K562 (cell line): ENCODE results near the gene XIRP1. TPM values are rescaled to one million over a fixed set of nuclear protein-coding genes. Genes with fewer than 3 reads are reported as not detected.

ENCODE experiments used
- ATAC-seq: fragments of 200-7000 bp; cut with Tn5 transposase; 3 replicates; pipeline ENCODE4 v1.9.1; 2020; ENCODE audit warnings: moderate library complexity
- BruUV-seq: library from RNA; stranded (reverse); fragments of 400-500 nt; replicated peaks from 2 replicates; lab custom pipeline; 2021; lab: Mats Ljungman, UMichigan
- CTCF ChIA-PET: fragments of 300-600 bp; formaldehyde crosslinking; extraction: SDS; loops from one replicate; lab custom pipeline; 2021; ENCODE audit warnings: low intra/inter-chr PET ratio; lab: Yijun Ruan, JAX
- POLR2A ChIA-PET: fragments of 300-600, 350-650 bp; sonication (Branson Sonifier 250); formaldehyde crosslinking; extraction: SDS; loops from one replicate; lab custom pipeline; 2021; ENCODE audit warnings: antibody characterized with exemption, inconsistent platforms; lab: Yijun Ruan, JAX
- DNase-seq, 4 experiments: peaks; one replicate each; pipeline versions ENCODE4 v3.0.0 to v3.0.0-alpha.2; 2011 to 2018; ENCODE audit warnings: low spot score in 3 of 4, mixed read lengths in 3 of 4; ENCODE audit errors: extremely low read depth in 1 of 4
- FAIRE-seq: peaks from 2 replicates; lab custom pipeline; 2011; peaks lifted over from hg19 to GRCh38; lab: Jason Lieb, UNC
- H2AFZ ChIP-seq: 2 replicates; pipeline ENCODE4 v1.6.0; 2011; ENCODE audit warnings: low read depth, low read length, control low read depth, inconsistent platforms
- H3K27ac ChIP-seq: fragments of 200-600 bp; 3 replicates; pipeline ENCODE4 v1.8.0; 2011; ENCODE audit warnings: low read depth, mild to moderate bottlenecking, control low read depth, inconsistent platforms, low read length, moderate library complexity, mixed read lengths; ENCODE audit errors: extremely low read depth
- H3K27me3 ChIP-seq, 2 experiments: fragments of 300-600 bp in 1 of 2; 2 replicates in 1 of 2; 3 replicates in 1 of 2; pipeline versions ENCODE4 v1.6.0 to v1.8.0; 2011; ENCODE audit warnings: inconsistent platforms in 2 of 2, low read length in 2 of 2, mild to moderate bottlenecking in 1 of 2, mixed read lengths in 1 of 2, moderate library complexity in 1 of 2; ENCODE audit not compliant: control insufficient read depth in 2 of 2, insufficient read depth in 2 of 2
- H3K36me3 ChIP-seq: fragments of 300-600 bp; 3 replicates; pipeline ENCODE4 v1.8.0; 2011; ENCODE audit warnings: mild to moderate bottlenecking, low read length, inconsistent platforms; ENCODE audit not compliant: control insufficient read depth, insufficient read depth
- H3K4me1 ChIP-seq, 2 experiments: fragments of 200-600 bp in 1 of 2; replicated peaks in 1 of 2; 2 replicates in 1 of 2; 3 replicates in 1 of 2; pipeline versions ENCODE4 v1.5.1 to v1.8.0; 2011; ENCODE audit warnings: inconsistent platforms in 2 of 2, low read length in 2 of 2, mild to moderate bottlenecking in 1 of 2, mixed read lengths in 1 of 2, moderate library complexity in 1 of 2; ENCODE audit not compliant: control insufficient read depth in 2 of 2, insufficient read depth in 2 of 2
- H3K4me2 ChIP-seq: 2 replicates; pipeline ENCODE4 v1.6.1; 2011; ENCODE audit warnings: low read length, control low read depth, inconsistent platforms, mixed read lengths; ENCODE audit not compliant: insufficient read depth
- H3K4me3 ChIP-seq: fragments of 200-600 bp; sonication (generic), shearing (Covaris generic); 2 replicates; pipeline ENCODE4 v1.5.1; 2016; ENCODE audit warnings: control low read depth, inconsistent platforms
- H3K79me2 ChIP-seq: fragments of 200-600 bp; 3 replicates; pipeline ENCODE4 v1.8.0; 2011; ENCODE audit warnings: low read length, inconsistent platforms; ENCODE audit not compliant: control insufficient read depth, insufficient read depth
- H3K9ac ChIP-seq, 2 experiments: 2 replicates each; pipeline versions ENCODE4 v1.6.0 to v1.6.1; 2011; ENCODE audit warnings: low read depth in 2 of 2, low read length in 2 of 2, control low read depth in 1 of 2, inconsistent platforms in 1 of 2, mild to moderate bottlenecking in 1 of 2, mixed read lengths in 1 of 2; ENCODE audit not compliant: insufficient read depth in 1 of 2
- H3K9me1 ChIP-seq: one replicate; pipeline ENCODE4 v1.6.0; 2011; ENCODE audit warnings: inconsistent platforms, mild to moderate bottlenecking, low read length, moderate library complexity; ENCODE audit not compliant: control insufficient read depth, insufficient read depth
- H3K9me3 ChIP-seq: replicated peaks from 2 replicates; pipeline ENCODE4 v1.5.1; 2011; ENCODE audit warnings: low read depth, low read length, inconsistent platforms; ENCODE audit not compliant: control insufficient read depth, insufficient read depth
- H4K20me1 ChIP-seq: replicated peaks from 2 replicates; pipeline ENCODE4 v1.6.1; 2011; ENCODE audit warnings: low read length, inconsistent platforms, mixed read lengths; ENCODE audit not compliant: control insufficient read depth, insufficient read depth
- CAMTA2 ChIP-seq: fragments of 250-450 bp; sonication (Bioruptor Pico); conservative IDR thresholded peaks from 2 replicates; pipeline ENCODE4 v1.5.1; 2022
- NONO ChIP-seq, 2 experiments: fragments of 200-400 bp in 1 of 2; fragments of 450-650 bp in 1 of 2; formaldehyde crosslinking in 1 of 2; IDR thresholded peaks; 2 replicates each; pipeline ENCODE4 v1.6.1; 2017; ENCODE audit warnings: low read depth in 2 of 2, mild to moderate bottlenecking in 2 of 2, moderate library complexity in 2 of 2, low read length in 1 of 2
- SMARCC2 ChIP-seq: fragments of 450-650 bp; IDR thresholded peaks from 2 replicates; pipeline ENCODE4 v1.6.1; 2017; ENCODE audit warnings: antibody characterized with exemption, moderate library complexity, mild to moderate bottlenecking, low read depth
- TAF9B ChIP-seq: fragments of 450-650 bp; IDR thresholded peaks from 2 replicates; pipeline ENCODE4 v1.6.1; 2018; ENCODE audit warnings: mild to moderate bottlenecking; ENCODE audit not compliant: partially characterized antibody
- WGBS: fragments of 100-300 bp; shearing (Covaris generic); methylation state at CpG from one replicate; pipeline ENCODE4 v1.1.6; 2016; ENCODE audit warnings: low coverage, mixed read lengths; ENCODE audit not compliant: insufficient coverage; ENCODE audit errors: missing lambda C conversion rate; 5-methylcytosine and 5-hydroxymethylcytosine counted together
- in situ Hi-C: fragments of 300-500 bp; cut with MboI; formaldehyde crosslinking; loops from 4 replicates; pipeline ENCODE4 v1.15.0; 2018; ENCODE audit warnings: inconsistent platforms, mixed read lengths
- intact Hi-C: fragments of 100-400 bp; cut with micrococcal nuclease; formaldehyde crosslinking; loops from 2 replicates; pipeline ENCODE4 v1.14.2; 2022
- polyA plus RNA-seq, 8 experiments: library from polyadenylated mRNA; depleted of rRNA in 4 of 8; stranded (reverse) in 5 of 8; unstranded in 3 of 8; fragments of >200 nt; fragmentation: Nextera tagmentation in 2 of 8; fragmentation: Illumina TruSeq in 1 of 8; extraction: Ambion mirVana in 2 of 8; extraction: Trizol in 1 of 8; gene quantifications; 2 replicates each; pipeline versions ENCODE4 v1.2.1 to v1.2.3, GENCODE V29; 2011 to 2014; ENCODE audit warnings: inconsistent platforms in 1 of 8, missing spikeins in 1 of 8
- total RNA-seq, 7 experiments: library from RNA; depleted of rRNA in 6 of 7; stranded (reverse); fragments of >200 nt in 6 of 7; fragmentation: Illumina TruSeq in 2 of 7; extraction: Trizol in 2 of 7; gene quantifications; 2 replicates each; pipeline versions ENCODE4 v1.2.1 to v1.2.3, GENCODE V29; 2011 to 2021; ENCODE audit warnings: low replicate concordance in 1 of 7
- TF ChIP-seq, protein P1 (sequence below): fragments of 450-650 bp; formaldehyde crosslinking; IDR thresholded peaks from 2 replicates; pipeline ENCODE4 v1.4.0; 2022; ENCODE audit warnings: mild to moderate bottlenecking, moderate library complexity

Gene XIRP1
- total and polyA plus RNA-seq, 9 of the 15 experiments (the other 6 are each of a cell fraction or from before 2014, with no cell fraction given), result 0.03 to 0.27 (median 0.08) TPM; not detected in 3

DNA sequence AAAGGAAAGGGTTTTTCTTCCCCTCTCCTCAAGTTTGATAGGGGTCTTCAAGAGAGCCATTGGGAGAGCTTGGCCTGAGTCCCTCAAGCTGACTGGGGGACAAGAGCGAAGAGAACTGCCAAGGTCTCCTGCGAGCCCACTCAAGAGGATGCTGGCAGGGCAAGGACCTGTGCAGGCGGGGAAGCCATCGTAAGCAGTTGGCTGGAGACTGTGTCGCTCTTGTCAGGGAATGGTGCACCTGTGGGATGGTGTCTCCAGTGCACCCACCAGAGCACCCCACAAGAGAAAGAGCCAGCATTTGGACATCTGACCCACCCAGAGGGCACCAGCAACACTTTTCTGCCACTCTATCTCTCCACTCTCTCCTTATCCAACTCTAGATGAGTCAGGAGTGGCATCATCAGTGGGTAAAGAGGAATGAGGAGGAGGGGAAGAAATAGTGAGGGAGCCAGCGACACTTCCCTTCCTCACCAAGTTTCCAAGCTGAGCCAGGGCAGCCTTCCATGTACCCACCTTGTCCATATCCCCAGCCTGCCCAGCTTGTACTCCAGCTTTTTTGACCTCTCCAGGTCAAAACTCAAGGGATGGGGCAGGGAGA lies 13.6 kb upstream of the XIRP1 start:
- TF ChIP-seq, protein P1, sequence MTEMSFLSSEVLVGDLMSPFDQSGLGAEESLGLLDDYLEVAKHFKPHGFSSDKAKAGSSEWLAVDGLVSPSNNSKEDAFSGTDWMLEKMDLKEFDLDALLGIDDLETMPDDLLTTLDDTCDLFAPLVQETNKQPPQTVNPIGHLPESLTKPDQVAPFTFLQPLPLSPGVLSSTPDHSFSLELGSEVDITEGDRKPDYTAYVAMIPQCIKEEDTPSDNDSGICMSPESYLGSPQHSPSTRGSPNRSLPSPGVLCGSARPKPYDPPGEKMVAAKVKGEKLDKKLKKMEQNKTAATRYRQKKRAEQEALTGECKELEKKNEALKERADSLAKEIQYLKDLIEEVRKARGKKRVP (CRISPR knock-in tag), result no peak
- TF ChIP-seq NONO (IDR thresholded peaks at IDR 0.05; ENCODE audit: low read depth in 2 of 2, low read length in 1 of 2) (no peak), SMARCC2 (no peak), CAMTA2 (CRISPR knock-in tag) (no peak), TAF9B (no peak)

More for the DNA sequence above, 13.6 kb upstream of the XIRP1 start:
- no TSS peak for BruUV-seq
- Histone ChIP-seq H3K27ac (no peak overlapping the region), H3K4me3 (no peak overlapping the region), H3K9me1 (no peaks in the 10 kb centered on the region), H4K20me1 (no peaks in the 10 kb centered on the region), H3K4me2 (no peak overlapping the region), H3K4me1 (peaks cover 0 to 9% of the 10 kb centered on the region in 2 experiments; a peak in 1 of 5 replicates), H3K36me3 (no peaks in the 10 kb centered on the region), H3K79me2 (no peaks in the 10 kb centered on the region), H3K27me3 (peaks cover 33 to 37% of the 10 kb centered on the region in 2 experiments), H3K9ac (no peak overlapping the region), H3K9me3 (no peaks in the 10 kb centered on the region), H2AFZ (no peak overlapping the region)
- DNase-seq (no peak), FAIRE-seq (no peak), ATAC-seq (no peak)
- CTCF ChIA-PET, result no interaction called here
- in situ Hi-C loops, result no loop called here
- intact Hi-C loops, result loop anchor here (5.0 kb wide), 2 partner anchors 79 to 171 kb away; no protein-coding TSS in a partner anchor
- WGBS, result under 1% methylated on average over 6 of the region's 6 CpGs
- POLR2A ChIA-PET, result interaction anchor here (1.1 to 1.7 kb wide), 2 partner anchors 10 to 72 kb away, joined by 4 to 8 read pairs; no protein-coding TSS in a partner anchor
